ENCODE measurements around the gene TMX3. TPM values are rescaled to one million over a fixed set of nuclear protein-coding genes. Genes with fewer than 3 reads are reported as not detected.

TMX3 gene
- polyA plus RNA-seq, 1 experiment = 30.3 TPM

GRCh38 chr18:68734308-68734707 is 19.4 kb upstream of the TMX3 start:
- Histone ChIP-seq H3K27me3 (ENCODE audit: control insufficient read depth, insufficient read depth, low read length) (no peaks in the 10 kb centered on the region), H3K4me3 (ENCODE audit: low read depth, low read length) (no peak overlapping the region), H3K36me3 (ENCODE audit: control insufficient read depth, insufficient read depth, low read length) (no peaks in the 10 kb centered on the region)
- ChIA-PET CTCF (interaction anchor here (0.9 to 1.2 kb wide), 2 partner anchors 11 to 75 kb away, joined by 3 to 4 read pairs; no protein-coding TSS in a partner anchor), POLR2A (no interaction called here)
- TF ChIP-seq, protein P1, sequence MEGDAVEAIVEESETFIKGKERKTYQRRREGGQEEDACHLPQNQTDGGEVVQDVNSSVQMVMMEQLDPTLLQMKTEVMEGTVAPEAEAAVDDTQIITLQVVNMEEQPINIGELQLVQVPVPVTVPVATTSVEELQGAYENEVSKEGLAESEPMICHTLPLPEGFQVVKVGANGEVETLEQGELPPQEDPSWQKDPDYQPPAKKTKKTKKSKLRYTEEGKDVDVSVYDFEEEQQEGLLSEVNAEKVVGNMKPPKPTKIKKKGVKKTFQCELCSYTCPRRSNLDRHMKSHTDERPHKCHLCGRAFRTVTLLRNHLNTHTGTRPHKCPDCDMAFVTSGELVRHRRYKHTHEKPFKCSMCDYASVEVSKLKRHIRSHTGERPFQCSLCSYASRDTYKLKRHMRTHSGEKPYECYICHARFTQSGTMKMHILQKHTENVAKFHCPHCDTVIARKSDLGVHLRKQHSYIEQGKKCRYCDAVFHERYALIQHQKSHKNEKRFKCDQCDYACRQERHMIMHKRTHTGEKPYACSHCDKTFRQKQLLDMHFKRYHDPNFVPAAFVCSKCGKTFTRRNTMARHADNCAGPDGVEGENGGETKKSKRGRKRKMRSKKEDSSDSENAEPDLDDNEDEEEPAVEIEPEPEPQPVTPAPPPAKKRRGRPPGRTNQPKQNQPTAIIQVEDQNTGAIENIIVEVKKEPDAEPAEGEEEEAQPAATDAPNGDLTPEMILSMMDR (IDR thresholded peaks at IDR 0.05; ENCODE audit: insufficient read depth, low read depth, low read length) = no peak
- DNase-seq (ENCODE audit: low read depth) = peak; percentile 47

DNA sequence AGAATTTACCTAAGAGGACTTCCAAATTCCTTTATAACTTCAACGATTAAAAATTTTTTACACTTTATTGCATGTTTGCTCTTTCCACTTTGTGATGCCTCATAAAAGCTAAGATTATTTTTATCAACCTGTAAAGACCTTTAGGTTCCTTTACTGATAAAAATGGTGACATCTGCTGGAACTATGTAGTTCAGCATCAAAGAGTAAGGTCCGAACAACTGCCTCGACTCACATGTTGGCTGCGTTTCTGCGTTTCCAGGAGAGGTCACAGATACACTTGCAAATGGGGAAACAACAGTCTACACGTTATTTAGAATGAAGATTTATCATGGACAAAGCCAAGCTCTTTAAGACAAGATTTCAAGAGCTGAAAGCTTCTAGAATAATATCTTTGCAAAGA is 18.8 kb upstream of the TMX3 start:
- TF ChIP-seq, protein P1 (IDR thresholded peaks at IDR 0.05; ENCODE audit: insufficient read depth, low read depth, low read length) = no peak
- ChIA-PET CTCF (interaction anchor here (0.9 to 1.2 kb wide), 2 partner anchors 10 to 74 kb away, joined by 3 to 4 read pairs; no protein-coding TSS in a partner anchor), POLR2A (no interaction called here)
- DNase-seq (ENCODE audit: low read depth) = no peak
- Histone ChIP-seq H3K4me3 (ENCODE audit: low read depth, low read length) (no peak overlapping the region), H3K36me3 (ENCODE audit: control insufficient read depth, insufficient read depth, low read length) (no peaks in the 10 kb centered on the region), H3K27me3 (ENCODE audit: control insufficient read depth, insufficient read depth, low read length) (no peaks in the 10 kb centered on the region)

GRCh38 chr18:68728081-68728700 is 13.3 kb upstream of the TMX3 start:
- no peaks in the 10 kb centered on the region for H3K27me3 ChIP-seq (ENCODE audit: control insufficient read depth, insufficient read depth, low read length)
- ChIA-PET POLR2A (interaction anchor here (0.7 kb wide), 1 partner anchor 10 kb away, joined by 4 read pairs; no protein-coding TSS in a partner anchor), CTCF (no interaction called here)
- H3K4me3 ChIP-seq (ENCODE audit: low read depth, low read length) = no peak overlapping the region
- TF ChIP-seq, protein P1 (IDR thresholded peaks at IDR 0.05; ENCODE audit: insufficient read depth, low read depth, low read length) = no peak
- DNase-seq (ENCODE audit: low read depth) = no peak
- H3K36me3 ChIP-seq (ENCODE audit: control insufficient read depth, insufficient read depth, low read length) = no peaks in the 10 kb centered on the region

DNA sequence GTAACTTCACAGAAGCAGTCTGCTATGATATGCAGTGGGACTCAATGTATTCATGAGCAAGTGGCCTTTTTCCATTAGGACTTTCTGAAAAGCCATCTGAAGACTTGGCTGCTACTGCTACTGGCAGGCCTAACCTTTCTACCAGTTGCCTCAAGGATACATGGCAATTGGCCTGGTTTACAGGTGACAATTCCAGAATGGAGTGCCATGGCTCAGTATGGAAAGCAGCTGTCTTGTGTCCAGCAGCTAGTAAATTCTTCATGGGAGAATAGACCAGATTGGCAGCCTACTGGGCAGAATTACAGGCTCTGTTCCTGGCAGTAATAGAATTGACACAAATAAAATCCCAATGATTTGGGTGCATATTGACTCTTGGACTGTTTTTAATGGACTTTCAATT is 12.6 kb upstream of the TMX3 start:
- POLR2A ChIA-PET = no interaction called here
- Histone ChIP-seq H3K4me3 (ENCODE audit: low read depth, low read length) (no peak overlapping the region), H3K36me3 (ENCODE audit: control insufficient read depth, insufficient read depth, low read length) (no peaks in the 10 kb centered on the region), H3K27me3 (ENCODE audit: control insufficient read depth, insufficient read depth, low read length) (no peaks in the 10 kb centered on the region)
- DNase-seq (ENCODE audit: low read depth) = no peak
- TF ChIP-seq, protein P1 (IDR thresholded peaks at IDR 0.05; ENCODE audit: insufficient read depth, low read depth, low read length) = no peak
- CTCF ChIA-PET = interaction anchor here (0.8 kb wide), 1 partner anchor 66 kb away, joined by 4 read pairs; no protein-coding TSS in a partner anchor

- DNase-seq (ENCODE audit: low read depth) = no peak
- no peaks in the 10 kb centered on the region for H3K36me3 ChIP-seq (ENCODE audit: control insufficient read depth, insufficient read depth, low read length)
- TF ChIP-seq, protein P1 (IDR thresholded peaks at IDR 0.05; ENCODE audit: insufficient read depth, low read depth, low read length) = no peak
- H3K4me3 ChIP-seq (ENCODE audit: low read depth, low read length) = no peak overlapping the region
- POLR2A ChIA-PET = no interaction called here
- CTCF ChIA-PET = no interaction called here
- no peaks in the 10 kb centered on the region for H3K27me3 ChIP-seq (ENCODE audit: control insufficient read depth, insufficient read depth, low read length)
Observed at GRCh38 chr18:68725346-68725745, 10.4 kb upstream of the TMX3 start.

Measured in BJ (cell line).